DMS53 (cell line): ENCODE data around the gene FAM217B.

Experiments
- DNase-seq: peaks from one replicate; lab custom pipeline; 2025; lab: John Stamatoyannopoulos, UW

FAM217B gene

DNA sequence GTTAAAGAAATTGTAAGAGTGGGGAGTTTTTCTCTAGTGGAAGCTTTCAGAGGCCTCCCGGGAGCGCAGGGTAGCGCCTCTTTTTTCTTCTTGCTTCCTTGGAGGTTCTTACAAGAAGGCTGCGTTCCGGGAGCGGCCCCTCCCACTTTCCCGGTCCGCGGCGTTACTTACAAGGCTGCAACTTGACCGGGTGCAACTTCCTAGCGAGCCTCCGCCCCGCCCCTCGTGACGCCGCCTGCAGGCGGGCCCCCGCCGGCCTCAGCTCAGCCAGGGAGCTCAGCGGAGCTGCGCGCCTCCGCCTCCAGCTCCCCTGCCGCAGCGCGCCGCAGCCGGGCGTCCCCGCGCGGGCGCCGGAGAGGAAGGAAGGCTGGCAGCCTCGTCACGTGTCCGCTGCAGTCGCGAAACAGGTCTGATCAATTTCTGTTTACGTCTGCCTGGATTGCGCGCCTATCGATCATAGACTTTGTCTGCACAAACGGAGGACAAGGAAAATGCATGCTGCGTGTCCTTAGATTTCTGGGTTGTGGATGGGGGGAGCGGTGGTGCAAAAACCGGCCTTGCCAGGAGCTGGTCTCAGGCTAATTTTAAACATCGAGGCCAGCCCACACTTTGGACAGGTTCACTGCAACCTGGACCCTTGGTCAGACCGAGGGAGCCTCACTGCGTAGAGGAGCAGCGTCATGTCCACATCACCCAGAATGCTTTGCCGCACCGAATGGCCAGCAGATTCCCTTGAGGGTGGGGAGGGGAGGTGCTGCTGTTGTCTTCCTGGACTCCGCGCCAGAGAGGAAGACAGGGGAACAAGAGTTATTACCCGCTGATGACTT, at the start of gene FAM217B, which contains the start of gene PPP1R3D:
Gene FAM217B, plus strand, starts transcription at position 261 of the 827 bp plus-strand sequence. CDS start 3,555 bp downstream, outside the sequence.
Gene PPP1R3D, minus strand, starts transcription at position 177 of the 827 bp plus-strand sequence. CDS start 374 bp downstream, outside the sequence.
- peak; percentile 96 for DNase-seq

- peak; percentile 25 for DNase-seq
Measured at GRCh38 chr20:59891581-59891980, 48.6 kb upstream of the FAM217B start.

DNA sequence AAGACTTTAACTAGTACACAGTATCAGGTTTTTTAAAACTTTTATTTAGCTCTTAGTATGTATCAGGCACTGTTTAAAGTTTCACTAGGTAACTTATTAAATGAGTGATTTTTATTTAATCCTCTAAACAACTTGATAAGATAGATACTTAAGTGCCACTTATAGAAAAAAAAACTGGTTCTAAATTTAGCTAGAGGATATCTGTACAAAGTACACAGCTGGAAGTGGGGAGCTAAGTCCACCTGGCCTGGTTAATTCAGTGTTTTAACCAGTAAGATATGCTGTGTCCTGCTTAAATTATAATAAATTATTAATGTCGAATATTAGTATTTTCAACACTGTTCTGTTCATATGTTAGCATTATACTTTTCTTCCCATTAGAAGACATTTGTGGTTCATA, 44.3 kb upstream of the FAM217B start:
- DNase-seq: peak; percentile 13

- no peak for DNase-seq
Measured at GRCh38 chr20:59902470-59902869, 37.7 kb upstream of the FAM217B start.

DNA sequence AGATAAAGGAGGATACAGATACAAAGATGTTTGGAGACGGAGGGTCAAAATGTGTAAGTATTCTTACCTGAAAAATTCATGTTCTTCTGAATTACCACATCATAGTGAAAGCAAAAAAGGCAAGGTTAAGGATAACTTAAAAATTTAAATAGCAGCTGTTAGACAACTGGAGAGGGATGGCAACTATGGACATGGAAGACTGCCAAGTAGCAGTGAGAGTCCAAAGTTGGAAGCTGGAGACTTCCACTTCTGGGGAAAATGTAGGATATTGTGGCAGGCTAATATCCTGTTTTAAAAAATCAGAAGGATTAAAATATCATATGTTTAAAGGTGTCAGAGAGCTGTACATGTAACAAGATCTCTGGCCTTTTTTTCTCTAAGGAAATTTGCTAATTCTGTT, 36.6 kb upstream of the FAM217B start:
- DNase-seq: no peak

DNA sequence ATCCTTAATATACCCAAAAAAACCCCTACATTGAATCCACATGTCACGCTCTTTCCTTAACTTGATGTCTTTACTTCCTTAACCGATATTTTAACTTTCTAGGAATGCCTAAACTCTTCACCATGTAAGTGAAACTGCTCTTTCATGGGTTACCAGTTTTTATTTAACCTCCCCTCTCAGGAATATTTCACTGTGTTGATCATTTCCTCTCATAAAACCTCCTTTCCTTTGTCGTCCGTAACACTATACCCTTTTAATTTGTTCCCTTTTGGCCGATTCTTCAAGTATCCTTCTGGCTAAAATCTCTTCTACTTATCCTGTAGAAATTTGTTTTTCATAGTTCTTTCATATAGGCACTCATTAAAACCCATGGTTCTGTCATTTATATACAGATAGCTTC, 31.3 kb upstream of the FAM217B start:
- no peak for DNase-seq

GRCh38 chr20:59911041-59911440, 29.1 kb upstream of the FAM217B start:
- no peak for DNase-seq

DNA sequence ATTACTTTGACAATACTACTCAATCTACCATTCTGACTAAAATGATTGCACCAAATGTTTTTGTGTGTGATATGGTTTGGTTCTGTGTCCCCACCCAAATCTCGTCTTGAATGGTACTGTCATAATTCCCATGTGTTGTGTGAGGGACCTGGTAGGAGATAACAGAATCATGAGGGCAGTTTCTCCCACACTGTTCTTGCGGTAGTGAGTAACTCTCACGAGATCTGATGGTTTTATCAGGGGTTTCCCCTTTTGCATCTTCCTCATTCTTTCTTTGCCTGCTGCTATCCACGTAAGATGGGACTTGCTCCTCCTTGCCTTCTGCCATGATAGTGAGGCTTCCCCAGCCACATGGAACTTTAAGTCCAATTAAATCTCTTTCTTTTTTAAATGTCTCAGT, 27.6 kb upstream of the FAM217B start:
- no peak for DNase-seq

DNA sequence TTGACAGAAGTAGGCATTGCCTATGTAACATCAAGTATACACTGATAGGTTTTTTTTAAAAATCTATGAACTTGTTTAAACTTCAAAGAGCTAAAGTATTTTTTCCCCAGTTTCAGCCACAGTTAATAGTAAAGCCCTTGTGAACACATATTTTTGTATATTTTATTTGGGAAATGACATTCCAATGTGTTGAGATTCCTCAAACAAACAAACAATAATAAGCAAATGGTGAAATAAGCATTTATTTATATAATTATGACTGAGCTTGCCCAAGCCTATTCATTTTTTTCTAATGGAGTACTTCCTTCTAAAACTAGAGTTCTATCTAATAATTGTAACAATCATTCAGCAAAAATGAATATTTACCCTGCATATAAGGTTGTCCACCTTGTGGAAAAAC, 19.2 kb upstream of the FAM217B start:
- no peak for DNase-seq

- DNase-seq: peak; percentile 50
Measured at GRCh38 chr20:59923514-59923913, 16.7 kb upstream of the FAM217B start.

GRCh38 chr20:59925359-59925758, 14.8 kb upstream of the FAM217B start:
- no peak for DNase-seq

GRCh38 chr20:59925899-59926298, 14.3 kb upstream of the FAM217B start:
- peak; percentile 14 for DNase-seq

- no peak for DNase-seq
Measured at GRCh38 chr20:59931511-59932312, 8.5 kb upstream of the FAM217B start.

- DNase-seq: no peak
Measured at GRCh38 chr20:59932616-59933295, 7.4 kb upstream of the FAM217B start.

- peak; percentile 90 for DNase-seq
Measured at GRCh38 chr20:59933296-59933848, 6.8 kb upstream of the FAM217B start, which contains the start of gene SYCP2. Gene SYCP2, minus strand, starts transcription at chr20:59933637. Its CDS starts 11,224 bp downstream, at chr20:59922413.

- DNase-seq: peak; percentile 92
Measured at GRCh38 chr20:59933849-59934585, 6.2 kb upstream of the FAM217B start.

- DNase-seq: no peak
Measured at GRCh38 chr20:59935457-59936185, 4.6 kb upstream of the FAM217B start.

- no peak for DNase-seq
Measured at GRCh38 chr20:59936409-59936808, 3.8 kb upstream of the FAM217B start.

DNA sequence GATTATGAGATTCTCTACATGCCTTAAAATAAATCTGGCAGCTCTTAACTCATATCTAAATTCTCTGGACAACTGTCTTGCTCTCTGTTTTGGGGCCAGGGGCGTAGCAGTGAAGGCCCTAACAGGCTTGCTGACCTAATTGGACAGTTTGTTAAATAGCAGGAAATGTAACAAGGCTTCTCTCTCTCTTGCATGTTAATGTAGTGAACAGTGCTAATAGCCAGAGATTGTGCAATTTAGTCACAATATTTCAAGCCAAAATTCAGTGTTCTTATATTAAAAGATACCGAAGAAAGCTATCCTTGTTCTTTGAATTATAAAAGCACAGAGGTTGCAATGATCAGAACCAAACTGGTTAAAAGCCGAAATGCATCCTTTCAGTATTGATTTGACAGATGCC, 3.0 kb upstream of the FAM217B start:
- DNase-seq: no peak

- no peak for DNase-seq
Measured at GRCh38 chr20:59938221-59938620, 2.0 kb upstream of the FAM217B start.

GRCh38 chr20:59938696-59939051, 1.5 kb upstream of the FAM217B start:
- DNase-seq: peak; percentile 47
